ENCODE data around the gene CIT.

The CIT gene

DNA sequence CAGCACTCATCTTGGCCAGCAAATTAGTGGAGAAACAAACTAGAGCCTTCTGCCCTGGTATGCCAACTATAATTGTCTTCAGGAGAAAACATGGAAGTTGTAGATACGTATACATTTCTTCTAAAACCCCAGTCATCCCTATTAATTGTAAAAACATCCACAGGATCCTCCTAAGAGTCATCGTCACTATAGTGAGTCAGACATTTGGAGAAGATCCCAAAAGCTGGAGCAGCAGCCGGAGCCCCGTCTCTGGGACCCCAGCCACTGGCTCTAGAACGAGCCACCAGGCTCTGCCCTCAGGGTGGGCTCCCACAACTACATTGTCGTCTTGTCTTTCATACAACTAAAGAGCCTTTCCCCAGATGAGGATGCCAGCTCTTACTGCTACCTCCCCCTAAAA is 193.7 kb downstream of the CIT start:
- Histone ChIP-seq H2AFZ (ENCODE audit: low read depth, low read length) (no peak overlapping the region), H3K9me3 (ENCODE audit: low read length) (no peaks in the 10 kb centered on the region), H3K4me1 (ENCODE audit: insufficient read depth, low read length) (no peaks in the 10 kb centered on the region), H3K36me3 (ENCODE audit: insufficient read depth, low read length) (peaks cover 57% of the 10 kb centered on the region), H3K4me3 (ENCODE audit: low read length) (no peak overlapping the region), H3K27me3 (ENCODE audit: insufficient read depth, low read length) (no peaks in the 10 kb centered on the region)

DNA sequence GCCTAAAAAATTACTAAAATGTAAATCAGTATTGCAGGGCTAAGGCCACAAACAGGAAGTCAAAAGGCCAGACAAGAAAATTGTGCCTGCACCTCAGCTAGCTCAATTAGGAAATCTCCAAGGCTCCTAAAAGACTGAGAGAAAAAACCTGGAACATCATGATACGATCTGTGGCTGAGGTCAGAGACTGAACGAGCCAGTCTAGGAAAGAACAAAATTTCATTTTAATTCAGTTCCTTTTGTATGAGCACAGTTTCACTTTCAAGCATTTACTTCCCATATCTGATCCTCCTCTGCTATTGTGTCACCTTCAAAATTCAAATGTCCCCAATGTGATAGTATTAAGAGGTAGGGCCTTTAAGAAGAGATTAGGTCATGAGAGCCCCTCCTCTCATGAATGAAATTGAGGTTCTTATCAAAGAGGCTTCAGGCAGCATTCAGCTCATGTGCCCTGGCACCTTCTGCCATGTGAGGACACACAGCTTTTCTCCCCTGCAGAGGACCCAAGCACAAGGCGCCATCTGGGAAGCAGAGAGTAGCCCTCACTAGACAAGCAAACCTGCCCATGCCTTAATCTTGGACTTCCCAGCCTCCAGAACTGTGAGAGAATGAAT is 194.4 kb downstream of the CIT start:
- H2AFZ ChIP-seq (ENCODE audit: low read depth, low read length): no peak overlapping the region
- H3K9me3 ChIP-seq (ENCODE audit: low read length): no peaks in the 10 kb centered on the region
- H3K27me3 ChIP-seq (ENCODE audit: insufficient read depth, low read length): no peaks in the 10 kb centered on the region
- no peak overlapping the region for H3K4me3 ChIP-seq (ENCODE audit: low read length)
- peaks cover 61% of the 10 kb centered on the region for H3K36me3 ChIP-seq (ENCODE audit: insufficient read depth, low read length)
- no peaks in the 10 kb centered on the region for H3K4me1 ChIP-seq (ENCODE audit: insufficient read depth, low read length)

- no peaks in the 10 kb centered on the region for H3K9me3 ChIP-seq (ENCODE audit: low read length)
- H3K36me3 ChIP-seq (ENCODE audit: insufficient read depth, low read length): peaks cover 60% of the 10 kb centered on the region
- no peaks in the 10 kb centered on the region for H3K4me1 ChIP-seq (ENCODE audit: insufficient read depth, low read length)
- H3K4me3 ChIP-seq (ENCODE audit: low read length): no peak overlapping the region
- H3K27me3 ChIP-seq (ENCODE audit: insufficient read depth, low read length): no peaks in the 10 kb centered on the region
- H2AFZ ChIP-seq (ENCODE audit: low read depth, low read length): no peak overlapping the region
Measured at GRCh38 chr12:119681728-119682638, 195.1 kb downstream of the CIT start.

DNA sequence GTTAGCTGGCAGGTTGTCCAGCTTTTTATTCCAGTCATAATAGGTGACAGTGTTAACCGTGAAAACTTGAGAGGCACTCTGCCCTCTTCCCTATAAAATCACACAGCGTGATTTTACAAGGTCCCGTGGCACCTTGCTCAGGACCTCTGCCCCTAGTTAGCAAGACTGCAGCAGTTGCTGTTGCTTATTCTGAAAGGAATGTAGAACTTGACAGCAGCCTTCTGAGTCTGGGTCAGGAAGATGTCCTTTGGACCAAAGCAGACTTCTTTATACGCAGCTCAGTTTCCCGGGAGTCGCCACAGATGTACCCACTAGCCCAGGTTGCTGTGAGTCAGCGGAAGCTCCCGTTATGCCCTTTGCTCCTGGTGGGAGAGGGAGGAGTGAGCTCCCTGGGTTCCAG is 196.0 kb downstream of the CIT start:
- H2AFZ ChIP-seq (ENCODE audit: low read depth, low read length): no peak overlapping the region
- H3K27me3 ChIP-seq (ENCODE audit: insufficient read depth, low read length): no peaks in the 10 kb centered on the region
- H3K4me1 ChIP-seq (ENCODE audit: insufficient read depth, low read length): no peaks in the 10 kb centered on the region
- no peak overlapping the region for H3K4me3 ChIP-seq (ENCODE audit: low read length)
- H3K36me3 ChIP-seq (ENCODE audit: insufficient read depth, low read length): peaks cover 60% of the 10 kb centered on the region
- H3K9me3 ChIP-seq (ENCODE audit: low read length): no peaks in the 10 kb centered on the region

DNA sequence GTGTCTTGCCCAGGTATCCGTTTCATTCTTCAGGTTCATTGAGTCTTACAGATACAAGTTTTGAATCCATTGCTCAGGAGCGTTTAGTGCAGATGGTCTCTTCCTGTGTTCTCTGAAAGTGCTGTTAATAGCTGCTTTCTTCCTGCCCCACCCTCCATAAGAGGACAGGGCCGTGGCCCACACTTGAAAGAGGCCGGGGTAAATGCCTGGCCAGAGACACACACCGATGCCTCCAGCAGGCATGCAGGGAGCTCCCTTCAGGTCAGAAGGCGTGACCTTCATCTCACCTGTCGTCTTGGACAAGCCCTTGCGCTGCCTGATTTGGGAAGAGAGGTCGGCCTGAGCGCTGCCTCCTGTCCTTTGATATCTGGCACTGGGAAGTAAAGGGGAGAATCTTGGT is 197.6 kb downstream of the CIT start:
- Histone ChIP-seq H3K27me3 (ENCODE audit: insufficient read depth, low read length) (no peaks in the 10 kb centered on the region), H3K9me3 (ENCODE audit: low read length) (no peaks in the 10 kb centered on the region), H3K4me3 (ENCODE audit: low read length) (no peak overlapping the region), H3K4me1 (ENCODE audit: insufficient read depth, low read length) (no peaks in the 10 kb centered on the region), H2AFZ (ENCODE audit: low read depth, low read length) (no peak overlapping the region), H3K36me3 (ENCODE audit: insufficient read depth, low read length) (peaks cover 75% of the 10 kb centered on the region)

- Histone ChIP-seq H3K36me3 (ENCODE audit: insufficient read depth, low read length) (peaks cover 79% of the 10 kb centered on the region), H2AFZ (ENCODE audit: low read depth, low read length) (no peak overlapping the region), H3K4me3 (ENCODE audit: low read length) (no peak overlapping the region), H3K9me3 (ENCODE audit: low read length) (no peaks in the 10 kb centered on the region), H3K27me3 (ENCODE audit: insufficient read depth, low read length) (no peaks in the 10 kb centered on the region), H3K4me1 (ENCODE audit: insufficient read depth, low read length) (no peaks in the 10 kb centered on the region)
Measured at GRCh38 chr12:119679081-119679480, 198.0 kb downstream of the CIT start.

GRCh38 chr12:119678459-119678858 is 198.7 kb downstream of the CIT start:
- H3K36me3 ChIP-seq (ENCODE audit: insufficient read depth, low read length): peaks cover 86% of the 10 kb centered on the region
- no peak overlapping the region for H3K4me3 ChIP-seq (ENCODE audit: low read length)

DNA sequence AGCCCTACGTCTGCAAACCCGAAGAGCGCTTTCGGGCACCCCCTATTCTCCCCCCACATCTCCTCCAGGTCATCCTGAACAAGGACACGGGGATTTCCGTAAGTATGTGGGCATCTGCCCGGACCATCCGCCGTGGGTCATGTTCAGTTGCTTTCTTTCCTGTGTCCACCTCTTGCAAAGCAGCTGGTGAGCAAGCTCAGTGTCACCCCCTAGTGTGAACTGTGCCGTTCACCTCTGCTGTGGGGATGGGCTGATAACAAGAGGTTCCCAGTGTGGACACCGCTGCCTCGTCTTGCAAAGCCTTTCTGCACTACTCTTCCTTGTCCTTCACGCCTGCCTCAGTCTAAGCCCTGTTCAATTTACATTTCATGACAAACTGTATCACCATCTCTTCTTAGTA is 200.5 kb downstream of the CIT start:
- H3K36me3 ChIP-seq (ENCODE audit: insufficient read depth, low read length): peaks cover 94% of the 10 kb centered on the region
- H3K4me1 ChIP-seq (ENCODE audit: insufficient read depth, low read length): no peaks in the 10 kb centered on the region
- H3K27me3 ChIP-seq (ENCODE audit: insufficient read depth, low read length): no peaks in the 10 kb centered on the region
- H2AFZ ChIP-seq (ENCODE audit: low read depth, low read length): no peak overlapping the region
- no peak overlapping the region for H3K4me3 ChIP-seq (ENCODE audit: low read length)
- H3K9me3 ChIP-seq (ENCODE audit: low read length): no peaks in the 10 kb centered on the region

More at GRCh38 chr12:119678459-119678858, 198.7 kb downstream of the CIT start:
- no peak overlapping the region for H2AFZ ChIP-seq (ENCODE audit: low read depth, low read length)
- H3K4me1 ChIP-seq (ENCODE audit: insufficient read depth, low read length): no peaks in the 10 kb centered on the region
- no peaks in the 10 kb centered on the region for H3K27me3 ChIP-seq (ENCODE audit: insufficient read depth, low read length)
- H3K9me3 ChIP-seq (ENCODE audit: low read length): no peaks in the 10 kb centered on the region

- H3K27me3 ChIP-seq (ENCODE audit: insufficient read depth, low read length): no peaks in the 10 kb centered on the region
- no peaks in the 10 kb centered on the region for H3K4me1 ChIP-seq (ENCODE audit: insufficient read depth, low read length)
- no peak overlapping the region for H2AFZ ChIP-seq (ENCODE audit: low read depth, low read length)
- no peaks in the 10 kb centered on the region for H3K9me3 ChIP-seq (ENCODE audit: low read length)
- peaks cover 93% of the 10 kb centered on the region for H3K36me3 ChIP-seq (ENCODE audit: insufficient read depth, low read length)
- H3K4me3 ChIP-seq (ENCODE audit: low read length): no peak overlapping the region
Measured at GRCh38 chr12:119676022-119676421, 201.1 kb downstream of the CIT start.

GRCh38 chr12:119674560-119674959 is 202.6 kb downstream of the CIT start:
- Histone ChIP-seq H3K4me3 (ENCODE audit: low read length) (no peak overlapping the region), H3K27me3 (ENCODE audit: insufficient read depth, low read length) (no peaks in the 10 kb centered on the region), H3K36me3 (ENCODE audit: insufficient read depth, low read length) (peaks cover 91% of the 10 kb centered on the region), H3K4me1 (ENCODE audit: insufficient read depth, low read length) (no peaks in the 10 kb centered on the region), H2AFZ (ENCODE audit: low read depth, low read length) (no peak overlapping the region), H3K9me3 (ENCODE audit: low read length) (no peaks in the 10 kb centered on the region)

GRCh38 chr12:119673634-119674033 is 203.5 kb downstream of the CIT start:
- peaks cover 82% of the 10 kb centered on the region for H3K36me3 ChIP-seq (ENCODE audit: insufficient read depth, low read length)
- H2AFZ ChIP-seq (ENCODE audit: low read depth, low read length): no peak overlapping the region
- H3K27me3 ChIP-seq (ENCODE audit: insufficient read depth, low read length): no peaks in the 10 kb centered on the region
- no peak overlapping the region for H3K4me3 ChIP-seq (ENCODE audit: low read length)
- no peaks in the 10 kb centered on the region for H3K4me1 ChIP-seq (ENCODE audit: insufficient read depth, low read length)
- no peaks in the 10 kb centered on the region for H3K9me3 ChIP-seq (ENCODE audit: low read length)

DNA sequence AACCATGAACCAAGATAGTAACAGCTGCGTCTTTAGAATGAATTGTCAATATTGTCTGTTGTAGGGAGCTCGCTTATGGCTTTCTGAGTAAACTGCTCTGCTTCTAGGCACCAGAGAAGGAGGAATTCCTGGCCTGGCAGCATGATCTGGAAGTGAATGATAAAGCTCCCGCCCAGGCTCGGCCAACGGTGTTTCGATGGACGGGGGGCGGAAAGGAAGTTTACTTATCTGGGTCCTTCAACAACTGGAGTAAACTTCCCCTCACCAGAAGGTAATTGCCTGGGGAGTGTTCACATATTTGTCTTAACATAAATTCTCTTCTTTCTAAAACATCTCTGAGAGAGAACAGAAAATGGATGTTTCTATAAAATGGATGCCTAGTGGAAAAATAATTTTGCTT is 204.9 kb downstream of the CIT start:
- Histone ChIP-seq H3K4me3 (ENCODE audit: low read length) (no peak overlapping the region), H3K36me3 (ENCODE audit: insufficient read depth, low read length) (peaks cover 70% of the 10 kb centered on the region), H2AFZ (ENCODE audit: low read depth, low read length) (no peak overlapping the region), H3K9me3 (ENCODE audit: low read length) (no peaks in the 10 kb centered on the region), H3K27me3 (ENCODE audit: insufficient read depth, low read length) (no peaks in the 10 kb centered on the region), H3K4me1 (ENCODE audit: insufficient read depth, low read length) (peaks cover 2% of the 10 kb centered on the region)

GRCh38 chr12:119671070-119671469 is 206.1 kb downstream of the CIT start:
- Histone ChIP-seq H3K4me3 (ENCODE audit: low read length) (no peak overlapping the region), H3K4me1 (ENCODE audit: insufficient read depth, low read length) (peaks cover 5% of the 10 kb centered on the region), H3K9me3 (ENCODE audit: low read length) (no peaks in the 10 kb centered on the region), H3K36me3 (ENCODE audit: insufficient read depth, low read length) (peaks cover 58% of the 10 kb centered on the region), H3K27me3 (ENCODE audit: insufficient read depth, low read length) (no peaks in the 10 kb centered on the region), H2AFZ (ENCODE audit: low read depth, low read length) (no peak overlapping the region)
